Endodermal cell (in vitro differentiated cells): ENCODE measurements around the gene SNRPN. TPM values are rescaled to one million over a fixed set of nuclear protein-coding genes. Genes with fewer than 3 reads are reported as not detected.
A peak's percentile ranks its signal among the peaks of the same experiment; 100 is the strongest.

Source experiments
- DNase-seq: peaks from one replicate; pipeline ENCODE4 v3.0.0-alpha.2; 2017
- H3K27ac ChIP-seq: 2 replicates; pipeline ENCODE4 v1.5.1; 2013; ENCODE audit warnings: mild to moderate bottlenecking, low read depth, low read length, moderate library complexity
- H3K27me3 ChIP-seq: 2 replicates; pipeline ENCODE4 v1.6.1; 2013; ENCODE audit warnings: mild to moderate bottlenecking, low read length, moderate library complexity; ENCODE audit not compliant: insufficient read depth, control insufficient read depth, poor library complexity, severe bottlenecking
- H3K36me3 ChIP-seq: 2 replicates; pipeline ENCODE4 v1.7.0; 2013; ENCODE audit warnings: mild to moderate bottlenecking, low read length, moderate library complexity; ENCODE audit not compliant: control insufficient read depth, insufficient read depth
- H3K4me1 ChIP-seq: one replicate; pipeline ENCODE4 v1.7.0; 2013; ENCODE audit warnings: low read length; ENCODE audit not compliant: control insufficient read depth, insufficient read depth
- H3K4me3 ChIP-seq: 2 replicates; pipeline ENCODE4 v1.5.1; 2013; ENCODE audit warnings: mild to moderate bottlenecking, low read length, moderate library complexity
- H3K9ac ChIP-seq: 2 replicates; pipeline ENCODE4 v1.6.1; 2013; ENCODE audit warnings: mild to moderate bottlenecking, low read length, moderate library complexity; ENCODE audit not compliant: poor library complexity, severe bottlenecking; ENCODE audit errors: extremely low read depth
- H3K9me3 ChIP-seq: 2 replicates; pipeline ENCODE4 v1.6.1; 2013; ENCODE audit warnings: mild to moderate bottlenecking, low read length, moderate library complexity; ENCODE audit not compliant: control insufficient read depth
- H3K27ac Mint-ChIP-seq: 2 replicates; pipeline ENCODE4 v1.8.0; 2020; ENCODE audit warnings: mixed read lengths
- H3K27me3 Mint-ChIP-seq: 2 replicates; pipeline ENCODE4 v1.8.0; 2021; ENCODE audit warnings: mild to moderate bottlenecking, mixed read lengths; ENCODE audit not compliant: insufficient read depth
- H3K36me3 Mint-ChIP-seq: 2 replicates; pipeline ENCODE4 v1.8.0; 2020; ENCODE audit warnings: low read depth, mixed read lengths
- H3K4me1 Mint-ChIP-seq: 2 replicates; pipeline ENCODE4 v1.8.0; 2020; ENCODE audit warnings: mixed read lengths
- H3K4me3 Mint-ChIP-seq: 2 replicates; pipeline ENCODE4 v1.8.0; 2020; ENCODE audit warnings: mild to moderate bottlenecking, moderate library complexity, mixed read lengths
- H3K9me3 Mint-ChIP-seq: 2 replicates; pipeline ENCODE4 v1.8.0; 2020; ENCODE audit warnings: mild to moderate bottlenecking, mixed read lengths
- WGBS, 2 experiments: methylation state at CpG; one replicate each; pipeline versions ENCODE4 v1.1.5 to v1.1.7; 2013; ENCODE audit warnings: missing lambda C conversion rate in 2 of 2, mixed read lengths in 1 of 2; ENCODE audit not compliant: insufficient coverage in 1 of 2, insufficient read length in 1 of 2; 5-methylcytosine and 5-hydroxymethylcytosine counted together
- long read RNA-seq, 4 experiments: library from polyadenylated mRNA in 2 of 4; library from RNA in 1 of 4; library from capped mRNA in 1 of 4; stranded (forward) in 3 of 4; unstranded in 1 of 4; transcript quantifications; one replicate each; pipeline ENCODE4 v2.0.0, GENCODE V29; 2020 to 2021; ENCODE audit warnings: inconsistent platforms in 1 of 4
- polyA plus RNA-seq, 2 experiments: library from polyadenylated mRNA; stranded (reverse); fragments of 50-300 nt; gene quantifications; one replicate each; pipeline ENCODE4 v1.2.3, GENCODE V29; 2013
- total RNA-seq, 2 donors: library from RNA; stranded (reverse); fragmentation: NEBNext Ultra II Directional in 1 of 2; extraction: Animal tissue kit (Norgen Biotek cat#: 25700) in 1 of 2; gene quantifications; 2 replicates in 1 of 2; 3 replicates in 1 of 2; pipeline ENCODE4 v1.2.1, GENCODE V29; 2021
- TF ChIP-seq, protein P1 (sequence below): fragments of 200-600 bp; sonication (generic); conservative IDR thresholded peaks from 2 replicates; pipeline ENCODE4 v1.5.0; 2021; ENCODE audit warnings: antibody characterized with exemption, mild to moderate bottlenecking

The SNRPN gene
- 100 to 1,000 TPM; 287 to 299 TPM for total RNA-seq
- polyA plus RNA-seq (2013, experiment 1 of 2), result 339 TPM
- polyA plus RNA-seq (2013, experiment 2 of 2), result 291 TPM
- long read RNA-seq, experiment 1, transcript SNRPN-202 (10 exons, 1,528 nt), result major isoform, 126 of 220 reads
- long read RNA-seq, experiment 1, partial matches to known transcripts, result 36 of 220 reads
- long read RNA-seq, experiment 1, other reads (novel, unspliced or antisense), result 55 of 220 reads
- long read RNA-seq, experiment 2, transcript SNRPN-203 (12 exons, 1,605 nt), result minor isoform, 19 of 406 reads
- long read RNA-seq, experiment 2, transcript SNRPN-202 (10 exons, 1,528 nt), result major isoform, 245 of 406 reads
- long read RNA-seq, experiment 2, partial matches to known transcripts, result 15 of 406 reads
- long read RNA-seq, experiment 2, other reads (novel, unspliced or antisense), result 123 of 406 reads
- long read RNA-seq, experiment 3, transcript SNRPN-203 (12 exons, 1,605 nt), result minor isoform, 20 of 1,589 reads
- long read RNA-seq, experiment 3, transcript SNRPN-201 (10 exons, 1,304 nt), result minor isoform, 20 of 1,589 reads
- long read RNA-seq, experiment 3, transcript SNRPN-202 (10 exons, 1,528 nt), result major isoform, 1,208 of 1,589 reads
- long read RNA-seq, experiment 3, partial matches to known transcripts, result 30 of 1,589 reads
- long read RNA-seq, experiment 3, other reads (novel, unspliced or antisense), result 308 of 1,589 reads
- long read RNA-seq, experiment 4, transcript SNRPN-201 (10 exons, 1,304 nt), result minor isoform, 11 of 1,485 reads
- long read RNA-seq, experiment 4, transcript SNRPN-203 (12 exons, 1,605 nt), result minor isoform, 47 of 1,485 reads
- long read RNA-seq, experiment 4, transcript SNRPN-202 (10 exons, 1,528 nt), result major isoform, 1,088 of 1,485 reads
- long read RNA-seq, experiment 4, transcript SNRPN-208 (10 exons, 1,298 nt), result minor isoform, 5 of 1,485 reads
- long read RNA-seq, experiment 4, partial matches to known transcripts, result 56 of 1,485 reads
- long read RNA-seq, experiment 4, other reads (novel, unspliced or antisense), result 277 of 1,485 reads

DNA sequence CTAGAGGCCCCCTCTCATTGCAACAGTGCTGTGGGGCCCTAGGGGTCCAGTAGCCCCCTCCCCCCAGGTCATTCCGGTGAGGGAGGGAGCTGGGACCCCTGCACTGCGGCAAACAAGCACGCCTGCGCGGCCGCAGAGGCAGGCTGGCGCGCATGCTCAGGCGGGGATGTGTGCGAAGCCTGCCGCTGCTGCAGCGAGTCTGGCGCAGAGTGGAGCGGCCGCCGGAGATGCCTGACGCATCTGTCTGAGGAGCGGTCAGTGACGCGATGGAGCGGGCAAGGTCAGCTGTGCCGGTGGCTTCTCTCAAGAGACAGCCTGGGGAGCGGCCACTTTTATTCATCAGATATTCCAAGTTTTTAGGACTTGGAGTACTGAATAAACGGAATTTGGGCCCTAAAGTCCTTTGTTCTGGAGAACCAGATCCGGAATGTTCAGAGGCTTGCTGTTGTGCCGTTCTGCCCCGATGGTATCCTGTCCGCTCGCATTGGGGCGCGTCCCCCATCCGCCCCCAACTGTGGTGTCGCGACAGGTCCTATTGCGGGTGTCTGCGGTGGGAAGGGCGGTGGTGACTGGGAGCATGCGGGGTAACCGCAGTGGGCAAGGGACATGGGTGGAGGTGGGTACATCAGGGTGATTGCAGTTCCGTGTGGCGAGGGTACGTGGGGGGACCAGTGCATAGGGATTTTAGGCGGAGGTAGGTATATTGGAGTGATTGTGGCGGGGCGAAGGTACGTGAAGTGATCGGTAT is at the start of gene SNRPN, which contains the start of gene SNURF:
TSS of gene SNRPN (plus strand) at position 205 of the 748 bp plus-strand sequence. CDS start 19,467 bp downstream, outside the sequence.
TSS of gene SNURF (plus strand) at position 205 of the 748 bp plus-strand sequence. CDS start at position 267, 62 bp downstream.
- H3K4me1 ChIP-seq, result no peaks in the 10 kb centered on the region
- TF ChIP-seq, protein P1, sequence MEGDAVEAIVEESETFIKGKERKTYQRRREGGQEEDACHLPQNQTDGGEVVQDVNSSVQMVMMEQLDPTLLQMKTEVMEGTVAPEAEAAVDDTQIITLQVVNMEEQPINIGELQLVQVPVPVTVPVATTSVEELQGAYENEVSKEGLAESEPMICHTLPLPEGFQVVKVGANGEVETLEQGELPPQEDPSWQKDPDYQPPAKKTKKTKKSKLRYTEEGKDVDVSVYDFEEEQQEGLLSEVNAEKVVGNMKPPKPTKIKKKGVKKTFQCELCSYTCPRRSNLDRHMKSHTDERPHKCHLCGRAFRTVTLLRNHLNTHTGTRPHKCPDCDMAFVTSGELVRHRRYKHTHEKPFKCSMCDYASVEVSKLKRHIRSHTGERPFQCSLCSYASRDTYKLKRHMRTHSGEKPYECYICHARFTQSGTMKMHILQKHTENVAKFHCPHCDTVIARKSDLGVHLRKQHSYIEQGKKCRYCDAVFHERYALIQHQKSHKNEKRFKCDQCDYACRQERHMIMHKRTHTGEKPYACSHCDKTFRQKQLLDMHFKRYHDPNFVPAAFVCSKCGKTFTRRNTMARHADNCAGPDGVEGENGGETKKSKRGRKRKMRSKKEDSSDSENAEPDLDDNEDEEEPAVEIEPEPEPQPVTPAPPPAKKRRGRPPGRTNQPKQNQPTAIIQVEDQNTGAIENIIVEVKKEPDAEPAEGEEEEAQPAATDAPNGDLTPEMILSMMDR, result no peak
- Mint-ChIP-seq H3K9me3 (peaks cover 50% of the 10 kb centered on the region), H3K4me3 (peak within 1 kb of the TSS; percentile 96), H3K4me1 (peaks cover 18% of the 10 kb centered on the region), H3K36me3 (peaks cover 11% of the 10 kb centered on the region), H3K27ac (peak within 1 kb of the TSS; percentile 91), H3K27me3 (no peaks in the 10 kb centered on the region)
- no peaks in the 10 kb centered on the region for H3K27me3 ChIP-seq
- peaks cover 23% of the 10 kb centered on the region for H3K9me3 ChIP-seq
- H3K4me3 ChIP-seq, result peak within 1 kb of the TSS; percentile 90
- H3K36me3 ChIP-seq, result peaks cover 15% of the 10 kb centered on the region
- H3K9ac ChIP-seq, result peak within 1 kb of the TSS; percentile 92
- peak; percentile 85 for DNase-seq
- peak within 1 kb of the TSS; percentile 88 for H3K27ac ChIP-seq
- WGBS, 2 experiments, result 48 to 61% methylated on average over 12 to 47 of the region's 47 CpGs

GRCh38 chr15:24916305-24917009 is 38.3 kb upstream of the SNRPN start:
- TF ChIP-seq, protein P1, result no peak
- H3K9me3 Mint-ChIP-seq, result peaks cover 55% of the 10 kb centered on the region
- 71 to 91% methylated on average over 2 to 7 of the region's 8 CpGs for WGBS, 2 experiments

More at GRCh38 chr15:24916305-24917009, 38.3 kb upstream of the SNRPN start:
- Histone ChIP-seq H3K4me3 (no peak overlapping the region), H3K4me1 (no peaks in the 10 kb centered on the region), H3K9ac (no peak overlapping the region), H3K27ac (no peak overlapping the region), H3K36me3 (peaks cover 32% of the 10 kb centered on the region), H3K27me3 (no peaks in the 10 kb centered on the region), H3K9me3 (peaks cover 33% of the 10 kb centered on the region)
- Mint-ChIP-seq H3K4me1 (peaks cover 5% of the 10 kb centered on the region), H3K27me3 (no peaks in the 10 kb centered on the region), H3K36me3 (peaks cover 11% of the 10 kb centered on the region), H3K27ac (no peak overlapping the region), H3K4me3 (no peak overlapping the region)
- no peak for DNase-seq
